ENCODE measurements around the gene ZC3H10.

DNA sequence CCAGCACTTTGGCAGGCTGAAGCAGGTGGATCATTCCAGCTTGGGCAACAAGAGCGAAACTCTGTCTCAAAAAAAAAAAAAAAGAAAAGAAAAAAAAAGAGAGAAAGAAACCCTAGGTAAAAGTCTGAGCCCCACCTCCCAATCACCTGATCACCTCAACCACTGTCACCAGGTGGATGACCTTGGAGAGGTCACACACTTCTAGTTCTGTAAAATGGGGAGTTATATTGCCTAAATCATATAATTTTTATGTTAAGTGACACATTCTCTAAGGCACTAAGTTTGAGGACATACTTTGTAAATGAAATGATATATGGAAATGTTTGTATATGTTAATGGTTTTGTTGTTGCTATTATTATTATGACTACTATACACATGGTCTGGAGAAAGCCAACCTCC is 39.6 kb upstream of the ZC3H10 start:
- TF ChIP-seq, protein P1, sequence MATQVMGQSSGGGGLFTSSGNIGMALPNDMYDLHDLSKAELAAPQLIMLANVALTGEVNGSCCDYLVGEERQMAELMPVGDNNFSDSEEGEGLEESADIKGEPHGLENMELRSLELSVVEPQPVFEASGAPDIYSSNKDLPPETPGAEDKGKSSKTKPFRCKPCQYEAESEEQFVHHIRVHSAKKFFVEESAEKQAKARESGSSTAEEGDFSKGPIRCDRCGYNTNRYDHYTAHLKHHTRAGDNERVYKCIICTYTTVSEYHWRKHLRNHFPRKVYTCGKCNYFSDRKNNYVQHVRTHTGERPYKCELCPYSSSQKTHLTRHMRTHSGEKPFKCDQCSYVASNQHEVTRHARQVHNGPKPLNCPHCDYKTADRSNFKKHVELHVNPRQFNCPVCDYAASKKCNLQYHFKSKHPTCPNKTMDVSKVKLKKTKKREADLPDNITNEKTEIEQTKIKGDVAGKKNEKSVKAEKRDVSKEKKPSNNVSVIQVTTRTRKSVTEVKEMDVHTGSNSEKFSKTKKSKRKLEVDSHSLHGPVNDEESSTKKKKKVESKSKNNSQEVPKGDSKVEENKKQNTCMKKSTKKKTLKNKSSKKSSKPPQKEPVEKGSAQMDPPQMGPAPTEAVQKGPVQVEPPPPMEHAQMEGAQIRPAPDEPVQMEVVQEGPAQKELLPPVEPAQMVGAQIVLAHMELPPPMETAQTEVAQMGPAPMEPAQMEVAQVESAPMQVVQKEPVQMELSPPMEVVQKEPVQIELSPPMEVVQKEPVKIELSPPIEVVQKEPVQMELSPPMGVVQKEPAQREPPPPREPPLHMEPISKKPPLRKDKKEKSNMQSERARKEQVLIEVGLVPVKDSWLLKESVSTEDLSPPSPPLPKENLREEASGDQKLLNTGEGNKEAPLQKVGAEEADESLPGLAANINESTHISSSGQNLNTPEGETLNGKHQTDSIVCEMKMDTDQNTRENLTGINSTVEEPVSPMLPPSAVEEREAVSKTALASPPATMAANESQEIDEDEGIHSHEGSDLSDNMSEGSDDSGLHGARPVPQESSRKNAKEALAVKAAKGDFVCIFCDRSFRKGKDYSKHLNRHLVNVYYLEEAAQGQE (IDR thresholded peaks at IDR 0.05; ENCODE audit: low read depth), result no peak
- TF ChIP-seq EGR1 (IDR thresholded peaks at IDR 0.05; ENCODE audit: low read depth) (no peak), JUND (IDR thresholded peaks at IDR 0.05) (no peak), SP1 (IDR thresholded peaks at IDR 0.05; ENCODE audit: low read depth) (no peak), ELF1 (IDR thresholded peaks at IDR 0.05; ENCODE audit: borderline replicate concordance, low read depth) (no peak), POLR2A (IDR thresholded peaks at IDR 0.05; ENCODE audit: borderline replicate concordance, extremely low read depth, insufficient read depth, insufficient read length) (no peak), EZH2 (IDR thresholded peaks at IDR 0.05) (no peak), SIN3A (IDR thresholded peaks at IDR 0.05; ENCODE audit: low read depth) (no peak), POLR2AphosphoS5 (IDR thresholded peaks at IDR 0.05; ENCODE audit: low read depth, low read length) (no peak), YY1 (IDR thresholded peaks at IDR 0.05; ENCODE audit: extremely low read depth, insufficient replicate concordance, low read depth, low read length) (no peak)
- TF ChIP-seq, protein P2, sequence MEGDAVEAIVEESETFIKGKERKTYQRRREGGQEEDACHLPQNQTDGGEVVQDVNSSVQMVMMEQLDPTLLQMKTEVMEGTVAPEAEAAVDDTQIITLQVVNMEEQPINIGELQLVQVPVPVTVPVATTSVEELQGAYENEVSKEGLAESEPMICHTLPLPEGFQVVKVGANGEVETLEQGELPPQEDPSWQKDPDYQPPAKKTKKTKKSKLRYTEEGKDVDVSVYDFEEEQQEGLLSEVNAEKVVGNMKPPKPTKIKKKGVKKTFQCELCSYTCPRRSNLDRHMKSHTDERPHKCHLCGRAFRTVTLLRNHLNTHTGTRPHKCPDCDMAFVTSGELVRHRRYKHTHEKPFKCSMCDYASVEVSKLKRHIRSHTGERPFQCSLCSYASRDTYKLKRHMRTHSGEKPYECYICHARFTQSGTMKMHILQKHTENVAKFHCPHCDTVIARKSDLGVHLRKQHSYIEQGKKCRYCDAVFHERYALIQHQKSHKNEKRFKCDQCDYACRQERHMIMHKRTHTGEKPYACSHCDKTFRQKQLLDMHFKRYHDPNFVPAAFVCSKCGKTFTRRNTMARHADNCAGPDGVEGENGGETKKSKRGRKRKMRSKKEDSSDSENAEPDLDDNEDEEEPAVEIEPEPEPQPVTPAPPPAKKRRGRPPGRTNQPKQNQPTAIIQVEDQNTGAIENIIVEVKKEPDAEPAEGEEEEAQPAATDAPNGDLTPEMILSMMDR (IDR thresholded peaks at IDR 0.05 in 2 of 3, conservative IDR thresholded peaks at IDR 0.05 in 1 of 3; ENCODE audit: borderline replicate concordance in 1 of 3, insufficient read depth in 1 of 3, low read depth in 2 of 3, low read length in 2 of 3), result no peak
- TF ChIP-seq, protein P3, sequence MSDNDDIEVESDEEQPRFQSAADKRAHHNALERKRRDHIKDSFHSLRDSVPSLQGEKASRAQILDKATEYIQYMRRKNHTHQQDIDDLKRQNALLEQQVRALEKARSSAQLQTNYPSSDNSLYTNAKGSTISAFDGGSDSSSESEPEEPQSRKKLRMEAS (IDR thresholded peaks at IDR 0.05), result no peak
- TF ChIP-seq, protein P4, sequence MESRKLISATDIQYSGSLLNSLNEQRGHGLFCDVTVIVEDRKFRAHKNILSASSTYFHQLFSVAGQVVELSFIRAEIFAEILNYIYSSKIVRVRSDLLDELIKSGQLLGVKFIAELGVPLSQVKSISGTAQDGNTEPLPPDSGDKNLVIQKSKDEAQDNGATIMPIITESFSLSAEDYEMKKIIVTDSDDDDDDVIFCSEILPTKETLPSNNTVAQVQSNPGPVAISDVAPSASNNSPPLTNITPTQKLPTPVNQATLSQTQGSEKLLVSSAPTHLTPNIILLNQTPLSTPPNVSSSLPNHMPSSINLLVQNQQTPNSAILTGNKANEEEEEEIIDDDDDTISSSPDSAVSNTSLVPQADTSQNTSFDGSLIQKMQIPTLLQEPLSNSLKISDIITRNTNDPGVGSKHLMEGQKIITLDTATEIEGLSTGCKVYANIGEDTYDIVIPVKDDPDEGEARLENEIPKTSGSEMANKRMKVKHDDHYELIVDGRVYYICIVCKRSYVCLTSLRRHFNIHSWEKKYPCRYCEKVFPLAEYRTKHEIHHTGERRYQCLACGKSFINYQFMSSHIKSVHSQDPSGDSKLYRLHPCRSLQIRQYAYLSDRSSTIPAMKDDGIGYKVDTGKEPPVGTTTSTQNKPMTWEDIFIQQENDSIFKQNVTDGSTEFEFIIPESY (IDR thresholded peaks at IDR 0.05; ENCODE audit: extremely low read depth, insufficient replicate concordance, low read length), result no peak
